H9 (cell line): ENCODE results near the gene DCST2. TPM values are rescaled to one million over a fixed set of nuclear protein-coding genes. Genes with fewer than 3 reads are reported as not detected.

ENCODE experiments used
- DNase-seq: peaks from one replicate; pipeline ENCODE4 v3.0.0-alpha.2; 2017
- H2AFZ ChIP-seq: one replicate; pipeline ENCODE4 v1.6.1; 2013; ENCODE audit warnings: mild to moderate bottlenecking, low read length, control low read depth, moderate library complexity
- H2AK5ac ChIP-seq: 2 replicates; pipeline ENCODE4 v1.6.1; 2013; ENCODE audit warnings: low read length, control low read depth, mixed read lengths; ENCODE audit not compliant: insufficient read length
- H2BK120ac ChIP-seq: one replicate; pipeline ENCODE4 v1.6.1; 2013; ENCODE audit warnings: low read depth, mild to moderate bottlenecking, low read length, control low read depth, inconsistent platforms; ENCODE audit not compliant: poor library complexity, severe bottlenecking
- H2BK12ac ChIP-seq: 2 replicates; pipeline ENCODE4 v1.6.1; 2013; ENCODE audit warnings: low read length, control low read depth, mixed read lengths, low read depth; ENCODE audit not compliant: insufficient read length
- H2BK15ac ChIP-seq: 2 replicates; pipeline ENCODE4 v1.6.1; 2013; ENCODE audit warnings: low read depth, low read length, control low read depth
- H2BK20ac ChIP-seq: one replicate; pipeline ENCODE4 v1.6.1; 2013; ENCODE audit warnings: low read depth, mild to moderate bottlenecking, low read length, control low read depth, inconsistent platforms; ENCODE audit not compliant: poor library complexity, severe bottlenecking
- H2BK5ac ChIP-seq: 2 replicates; pipeline ENCODE4 v1.6.1; 2013; ENCODE audit warnings: low read length, control low read depth, mixed read lengths; ENCODE audit not compliant: insufficient read length
- H3K14ac ChIP-seq: 2 replicates; pipeline ENCODE4 v1.6.1; 2013; ENCODE audit warnings: low read length, control low read depth; ENCODE audit not compliant: insufficient read depth
- H3K18ac ChIP-seq: 2 replicates; pipeline ENCODE4 v1.6.1; 2013; ENCODE audit warnings: low read depth, mild to moderate bottlenecking, mixed read lengths, low read length, control low read depth; ENCODE audit not compliant: insufficient read length
- H3K23ac ChIP-seq: 2 replicates; pipeline ENCODE4 v1.6.1; 2013; ENCODE audit warnings: low read length, control low read depth, mixed read lengths, low read depth; ENCODE audit not compliant: insufficient read length
- H3K23me2 ChIP-seq: 2 replicates; pipeline ENCODE4 v1.6.1; 2013; ENCODE audit warnings: low read depth, mild to moderate bottlenecking, mixed read lengths, low read length, control low read depth; ENCODE audit not compliant: insufficient read length, poor library complexity, severe bottlenecking
- H3K27ac ChIP-seq: 2 replicates; pipeline ENCODE4 v1.5.1; 2013; ENCODE audit warnings: low read length, control low read depth, mixed read lengths, low read depth; ENCODE audit not compliant: insufficient read length
- H3K27me3 ChIP-seq: 2 replicates; pipeline ENCODE4 v1.6.1; 2013; ENCODE audit warnings: low read length, control low read depth, inconsistent platforms; ENCODE audit not compliant: insufficient read depth
- H3K4ac ChIP-seq: 2 replicates; pipeline ENCODE4 v1.6.1; 2013; ENCODE audit warnings: low read depth, mild to moderate bottlenecking, control low read depth, inconsistent platforms, low read length, moderate library complexity
- H3K4me1 ChIP-seq: 2 replicates; pipeline ENCODE4 v1.6.1; 2013; ENCODE audit warnings: low read length, control low read depth, inconsistent platforms; ENCODE audit not compliant: insufficient read depth
- H3K4me2 ChIP-seq: 2 replicates; pipeline ENCODE4 v1.6.1; 2013; ENCODE audit warnings: low read length, control low read depth, mixed read lengths; ENCODE audit not compliant: insufficient read length, insufficient read depth
- H3K56ac ChIP-seq: 2 replicates; pipeline ENCODE4 v1.6.1; 2013; ENCODE audit warnings: low read depth, mild to moderate bottlenecking, mixed read lengths, low read length, control low read depth; ENCODE audit not compliant: insufficient read length
- H3K79me1 ChIP-seq: 2 replicates; pipeline ENCODE4 v1.6.1; 2013; ENCODE audit warnings: low read depth, mild to moderate bottlenecking, moderate library complexity, low read length, control low read depth, inconsistent platforms; ENCODE audit not compliant: insufficient read depth, poor library complexity, severe bottlenecking
- H3K79me2 ChIP-seq: 2 replicates; pipeline ENCODE4 v1.6.1; 2013; ENCODE audit warnings: low read length, control low read depth, inconsistent platforms; ENCODE audit not compliant: insufficient read depth
- H3K9ac ChIP-seq: 2 replicates; pipeline ENCODE4 v1.6.1; 2013; ENCODE audit warnings: low read length, control low read depth, mixed read lengths; ENCODE audit not compliant: insufficient read length; ENCODE audit errors: extremely low read depth
- H3K9me3 ChIP-seq: one replicate; pipeline ENCODE4 v1.6.1; 2013; ENCODE audit warnings: low read depth, low read length, inconsistent platforms; ENCODE audit not compliant: control insufficient read depth
- H3T11ph ChIP-seq: one replicate; pipeline ENCODE4 v1.6.1; 2013; ENCODE audit warnings: mild to moderate bottlenecking, low read length, control low read depth, inconsistent platforms
- H4K20me1 ChIP-seq: one replicate; pipeline ENCODE4 v1.6.1; 2013; ENCODE audit not compliant: control insufficient read depth, insufficient read length, insufficient read depth
- H4K5ac ChIP-seq: 2 replicates; pipeline ENCODE4 v1.6.1; 2013; ENCODE audit warnings: low read depth, mild to moderate bottlenecking, mixed read lengths, low read length, control low read depth; ENCODE audit not compliant: insufficient read length
- H4K8ac ChIP-seq: replicated peaks from 2 replicates; pipeline ENCODE4 v1.6.1; 2013; ENCODE audit warnings: low read length, control low read depth, mixed read lengths, low read depth; ENCODE audit not compliant: insufficient read length
- H4K91ac ChIP-seq: 2 replicates; pipeline ENCODE4 v1.6.1; 2013; ENCODE audit warnings: low read depth, mild to moderate bottlenecking, moderate library complexity, mixed read lengths, low read length, control low read depth; ENCODE audit not compliant: insufficient read length
- H3K27ac Mint-ChIP-seq, 3 experiments: 2 replicates in 2 of 3; 3 replicates in 1 of 3; pipeline ENCODE4 v1.8.0; 2020 to 2021; ENCODE audit warnings: mixed read lengths in 3 of 3, mild to moderate bottlenecking in 1 of 3, moderate library complexity in 1 of 3
- H3K27me3 Mint-ChIP-seq: 2 replicates; pipeline ENCODE4 v1.8.0; 2021; ENCODE audit warnings: low read depth, mild to moderate bottlenecking, moderate library complexity, mixed read lengths
- H3K36me3 Mint-ChIP-seq, 3 experiments: 2 replicates in 2 of 3; 3 replicates in 1 of 3; pipeline ENCODE4 v1.8.0; 2020 to 2021; ENCODE audit warnings: low read depth in 3 of 3, mixed read lengths in 3 of 3; ENCODE audit not compliant: insufficient read depth in 1 of 3
- H3K4me1 Mint-ChIP-seq, 2 experiments: 2 replicates each; pipeline ENCODE4 v1.8.0; 2020; ENCODE audit warnings: mixed read lengths in 2 of 2
- H3K4me3 Mint-ChIP-seq, 2 experiments: 2 replicates in 1 of 2; 3 replicates in 1 of 2; pipeline ENCODE4 v1.8.0; 2020 to 2021; ENCODE audit warnings: mild to moderate bottlenecking in 2 of 2, mixed read lengths in 2 of 2, moderate library complexity in 1 of 2
- H3K9me3 Mint-ChIP-seq, 2 experiments: 2 replicates in 1 of 2; 3 replicates in 1 of 2; pipeline ENCODE4 v1.8.0; 2020; ENCODE audit warnings: mild to moderate bottlenecking in 2 of 2, mixed read lengths in 2 of 2, moderate library complexity in 1 of 2
- WGBS: extraction: QIAGEN DNeasy Blood & Tissue Kit; methylation state at CpG from one replicate; pipeline ENCODE4 v1.1.7; 2013; ENCODE audit warnings: missing lambda C conversion rate, low lambda C conversion rate, mixed read lengths; ENCODE audit not compliant: insufficient read length; ENCODE audit errors: extremely low coverage; 5-methylcytosine and 5-hydroxymethylcytosine counted together
- total RNA-seq: library from RNA; stranded (reverse); gene quantifications from 2 replicates; pipeline ENCODE4 v1.2.1, GENCODE V29; 2021
- TF ChIP-seq, protein P1 (sequence below): fragments of 200-600 bp; sonication (generic); conservative IDR thresholded peaks from 3 replicates; pipeline ENCODE4 v1.8.0; 2021; ENCODE audit warnings: antibody characterized with exemption, mild to moderate bottlenecking

Gene DCST2
- total RNA-seq, 1 experiment from 2014 or later = 0.35 TPM

- Mint-ChIP-seq H3K4me1 (peaks cover 12 to 25% of the 10 kb centered on the region in 2 experiments), H3K9me3 (no peaks in the 10 kb centered on the region; a peak in 1 of 5 replicates)
These were observed 6.9 kb upstream of the DCST2 start for GRCh38 chr1:155040358-155041093.

More at GRCh38 chr1:155040358-155041093, 6.9 kb upstream of the DCST2 start:
- Histone ChIP-seq H3K9me3 (no peaks in the 10 kb centered on the region), H2BK5ac (no peak overlapping the region), H3K4me1 (no peaks in the 10 kb centered on the region), H3K18ac (no peak overlapping the region), H2BK15ac (no peak overlapping the region), H2BK12ac (no peak overlapping the region), H4K20me1 (peaks cover 2% of the 10 kb centered on the region), H3K9ac (no peak overlapping the region), H2BK120ac (no peak overlapping the region), H3K23ac (no peak overlapping the region), H2AK5ac (no peak overlapping the region), H2AFZ (no peak overlapping the region), H3K27ac (no peak overlapping the region), H2BK20ac (no peak overlapping the region), H3K79me2 (no peaks in the 10 kb centered on the region), H3K4ac (no peak overlapping the region), H3K23me2 (no peaks in the 10 kb centered on the region), H3K79me1 (no peaks in the 10 kb centered on the region), H4K8ac (no peak overlapping the region), H4K5ac (no peak overlapping the region), H3T11ph (no peak overlapping the region), H3K4me2 (no peak overlapping the region), H4K91ac (no peak overlapping the region), H3K56ac (no peak overlapping the region), H3K14ac (no peak overlapping the region), H3K27me3 (no peaks in the 10 kb centered on the region)
- no peaks in the 10 kb centered on the region; a peak in 1 of 7 replicates for H3K36me3 Mint-ChIP-seq
- TF ChIP-seq, protein P1, sequence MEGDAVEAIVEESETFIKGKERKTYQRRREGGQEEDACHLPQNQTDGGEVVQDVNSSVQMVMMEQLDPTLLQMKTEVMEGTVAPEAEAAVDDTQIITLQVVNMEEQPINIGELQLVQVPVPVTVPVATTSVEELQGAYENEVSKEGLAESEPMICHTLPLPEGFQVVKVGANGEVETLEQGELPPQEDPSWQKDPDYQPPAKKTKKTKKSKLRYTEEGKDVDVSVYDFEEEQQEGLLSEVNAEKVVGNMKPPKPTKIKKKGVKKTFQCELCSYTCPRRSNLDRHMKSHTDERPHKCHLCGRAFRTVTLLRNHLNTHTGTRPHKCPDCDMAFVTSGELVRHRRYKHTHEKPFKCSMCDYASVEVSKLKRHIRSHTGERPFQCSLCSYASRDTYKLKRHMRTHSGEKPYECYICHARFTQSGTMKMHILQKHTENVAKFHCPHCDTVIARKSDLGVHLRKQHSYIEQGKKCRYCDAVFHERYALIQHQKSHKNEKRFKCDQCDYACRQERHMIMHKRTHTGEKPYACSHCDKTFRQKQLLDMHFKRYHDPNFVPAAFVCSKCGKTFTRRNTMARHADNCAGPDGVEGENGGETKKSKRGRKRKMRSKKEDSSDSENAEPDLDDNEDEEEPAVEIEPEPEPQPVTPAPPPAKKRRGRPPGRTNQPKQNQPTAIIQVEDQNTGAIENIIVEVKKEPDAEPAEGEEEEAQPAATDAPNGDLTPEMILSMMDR = no peak
- peaks cover 37% of the 10 kb centered on the region for H3K27me3 Mint-ChIP-seq
- no peak for DNase-seq
- H3K27ac Mint-ChIP-seq = no peak overlapping the region
- WGBS = no CpG with 5 or more reads among the region's 14 CpGs
- H3K4me3 Mint-ChIP-seq = 0 out of 5 replicates have a peak overlapping the region, but pooled peaks of 1 of the 2 experiments have one; percentile 3
